BLaER1 (cell line): ENCODE data around the gene CSNK1E.
"Not testable (repeated sequence)": the region's sequence is repeated elsewhere in the genome, so short reads cannot be mapped to it uniquely, and the experiment has no call there.

Experiments
- H3K27ac ChIP-seq: shearing (Covaris generic); formaldehyde crosslinking; 2 replicates; pipeline ENCODE4 v1.8.1; 2022
- H3K27me3 ChIP-seq: shearing (Covaris generic); formaldehyde crosslinking; 2 replicates; pipeline ENCODE4 v1.8.1; 2022
- H3K36me3 ChIP-seq: shearing (Covaris generic); formaldehyde crosslinking; 2 replicates; pipeline ENCODE4 v1.8.1; 2022
- H3K4me1 ChIP-seq: shearing (Covaris generic); formaldehyde crosslinking; 2 replicates; pipeline ENCODE4 v1.8.1; 2022
- H3K4me2 ChIP-seq: shearing (Covaris generic); formaldehyde crosslinking; 2 replicates; pipeline ENCODE4 v1.8.1; 2022
- H3K4me3 ChIP-seq: shearing (Covaris generic); formaldehyde crosslinking; 2 replicates; pipeline ENCODE4 v1.8.1; 2022
- H3K9ac ChIP-seq: shearing (Covaris generic); formaldehyde crosslinking; 2 replicates; pipeline ENCODE4 v1.8.1; 2022
- H3K9me3 ChIP-seq: shearing (Covaris generic); formaldehyde crosslinking; 2 replicates; pipeline ENCODE4 v1.8.1; 2022
- H4K20me1 ChIP-seq: shearing (Covaris generic); formaldehyde crosslinking; 2 replicates; pipeline ENCODE4 v1.8.1; 2022
- Cebpa-rat ChIP-seq: shearing (Covaris generic); IDR thresholded peaks from 2 replicates; pipeline ENCODE4 v1.8.1; 2022

CSNK1E gene

GRCh38 chr22:38317122-38317994, at the start of gene CSNK1E:
TSS of gene CSNK1E (minus strand) at chr22:38317433. CDS start at chr22:38314157, 3,276 bp downstream.
- H3K4me1 ChIP-seq: peaks cover 47% of the 10 kb centered on the region
- peak within 1 kb of the TSS; percentile 87 for H3K4me2 ChIP-seq
- no peaks in the 10 kb centered on the region for H3K27me3 ChIP-seq
- H3K9ac ChIP-seq: peak within 1 kb of the TSS; percentile 98
- peak within 1 kb of the TSS; percentile 98 for H3K27ac ChIP-seq
- peaks cover 42% of the 10 kb centered on the region for H4K20me1 ChIP-seq
- peak within 1 kb of the TSS; percentile 87 for H3K4me3 ChIP-seq
- peaks cover 21% of the 10 kb centered on the region for H3K36me3 ChIP-seq
- no peaks in the 10 kb centered on the region for H3K9me3 ChIP-seq
- no peak for TF ChIP-seq Cebpa-rat

GRCh38 chr22:38365829-38366228, 48.6 kb upstream of the CSNK1E start:
- H3K27ac ChIP-seq, H3K9ac ChIP-seq, H3K4me2 ChIP-seq, H3K9me3 ChIP-seq, H3K36me3 ChIP-seq, H3K4me1 ChIP-seq, H3K27me3 ChIP-seq, H3K4me3 ChIP-seq, H4K20me1 ChIP-seq: not testable (repeated sequence)

- not testable (repeated sequence) for H3K4me1 ChIP-seq, H3K36me3 ChIP-seq, H3K27ac ChIP-seq, H3K4me3 ChIP-seq, H3K9me3 ChIP-seq, H4K20me1 ChIP-seq, H3K9ac ChIP-seq, H3K4me2 ChIP-seq, H3K27me3 ChIP-seq
These were observed 47.9 kb upstream of the CSNK1E start for GRCh38 chr22:38365174-38365573.

GRCh38 chr22:38360560-38360959, 43.3 kb upstream of the CSNK1E start:
- H3K4me1 ChIP-seq: peaks cover 12% of the 10 kb centered on the region
- not testable (repeated sequence) for H3K27me3 ChIP-seq, H3K4me3 ChIP-seq, H4K20me1 ChIP-seq, H3K27ac ChIP-seq, H3K9ac ChIP-seq, H3K9me3 ChIP-seq, H3K4me2 ChIP-seq, H3K36me3 ChIP-seq

DNA sequence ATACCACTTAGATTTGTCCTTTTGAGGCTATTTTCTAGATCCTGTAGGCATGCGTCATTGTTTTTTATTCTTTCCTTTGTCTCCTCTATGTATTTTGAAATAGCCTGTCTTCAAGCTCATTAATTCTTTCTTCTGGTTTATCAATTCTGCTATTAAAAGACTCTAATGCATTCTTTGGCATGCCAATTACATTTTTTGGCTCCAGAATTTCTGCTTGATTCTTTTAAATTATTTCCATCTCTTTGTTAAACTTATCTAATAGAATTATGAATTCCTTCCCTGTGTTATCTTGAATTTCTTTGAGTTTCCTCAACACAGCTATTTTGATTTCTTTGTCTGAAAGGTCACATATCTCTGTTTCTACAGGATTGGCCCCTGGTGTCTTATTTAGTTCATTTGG, 42.6 kb upstream of the CSNK1E start:
- peaks cover 19% of the 10 kb centered on the region for H3K4me1 ChIP-seq
- not testable (repeated sequence) for H3K27me3 ChIP-seq, H3K4me2 ChIP-seq, H3K9ac ChIP-seq, H4K20me1 ChIP-seq, H3K27ac ChIP-seq, H3K4me3 ChIP-seq, H3K36me3 ChIP-seq, H3K9me3 ChIP-seq

DNA sequence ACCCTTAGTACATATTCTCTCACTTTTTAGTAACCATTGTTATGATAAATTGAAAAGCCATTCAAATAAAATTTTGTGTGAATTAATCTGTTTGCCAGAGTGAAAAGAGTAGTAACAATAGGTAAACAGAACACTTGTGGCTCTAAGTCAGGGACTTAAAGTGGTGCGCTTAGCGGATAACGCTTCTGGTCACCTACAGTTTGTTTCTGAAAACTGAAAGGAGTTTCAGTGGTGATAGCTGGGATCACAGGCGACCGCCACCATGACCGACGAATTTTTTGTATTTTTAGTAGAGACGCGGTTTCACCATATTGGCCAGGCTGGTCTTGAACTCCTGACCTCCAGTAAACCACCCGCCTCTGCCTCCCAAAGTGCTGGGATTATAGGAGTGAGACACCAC, 40.7 kb upstream of the CSNK1E start:
- not testable (repeated sequence) for H3K36me3 ChIP-seq, H4K20me1 ChIP-seq, H3K4me3 ChIP-seq, H3K4me2 ChIP-seq, H3K9ac ChIP-seq, H3K27ac ChIP-seq, H3K27me3 ChIP-seq, H3K9me3 ChIP-seq
- H3K4me1 ChIP-seq: peaks cover 36% of the 10 kb centered on the region

DNA sequence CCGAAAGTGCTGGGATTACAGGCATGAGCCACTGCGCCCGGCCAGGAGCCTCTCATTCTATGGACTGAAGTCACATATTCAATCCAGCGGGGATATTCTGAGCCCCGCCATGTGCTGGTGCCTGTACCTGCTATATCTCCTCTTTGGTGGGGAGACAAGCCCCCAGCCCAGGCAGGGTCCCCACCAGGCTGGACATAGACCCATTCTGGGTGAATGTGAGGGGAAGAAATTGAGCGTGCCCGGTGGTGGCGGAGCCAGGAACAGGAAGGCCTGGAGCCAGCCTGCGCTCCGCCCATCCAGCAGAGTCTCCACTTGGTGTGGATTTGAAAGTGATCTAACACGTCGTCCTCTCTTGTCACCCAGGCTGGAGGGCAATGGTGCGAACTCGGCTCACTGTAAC, 38.0 kb upstream of the CSNK1E start:
- Histone ChIP-seq H3K4me3 (no peak overlapping the region), H4K20me1 (no peaks in the 10 kb centered on the region), H3K9me3 (no peaks in the 10 kb centered on the region), H3K4me2 (peak overlapping the region; percentile 81), H3K27me3 (no peaks in the 10 kb centered on the region), H3K27ac (peak overlapping the region; percentile 51), H3K36me3 (peaks cover 8% of the 10 kb centered on the region; the same call in 1 of the 2 replicates), H3K4me1 (peaks cover 42% of the 10 kb centered on the region), H3K9ac (peak overlapping the region; percentile 27; the same call in 1 of the 2 replicates)
- TF ChIP-seq Cebpa-rat: no peak

GRCh38 chr22:38353701-38354100, 36.5 kb upstream of the CSNK1E start:
- Histone ChIP-seq H3K27me3 (no peaks in the 10 kb centered on the region), H3K4me1 (peaks cover 57% of the 10 kb centered on the region), H3K36me3 (peaks cover 8% of the 10 kb centered on the region; the same call in 1 of the 2 replicates), H3K4me2 (peak overlapping the region; percentile 81), H4K20me1 (no peaks in the 10 kb centered on the region), H3K27ac (peak overlapping the region; percentile 26), H3K4me3 (no peak overlapping the region), H3K9me3 (no peaks in the 10 kb centered on the region), H3K9ac (no peak overlapping the region)
- TF ChIP-seq Cebpa-rat: no peak

DNA sequence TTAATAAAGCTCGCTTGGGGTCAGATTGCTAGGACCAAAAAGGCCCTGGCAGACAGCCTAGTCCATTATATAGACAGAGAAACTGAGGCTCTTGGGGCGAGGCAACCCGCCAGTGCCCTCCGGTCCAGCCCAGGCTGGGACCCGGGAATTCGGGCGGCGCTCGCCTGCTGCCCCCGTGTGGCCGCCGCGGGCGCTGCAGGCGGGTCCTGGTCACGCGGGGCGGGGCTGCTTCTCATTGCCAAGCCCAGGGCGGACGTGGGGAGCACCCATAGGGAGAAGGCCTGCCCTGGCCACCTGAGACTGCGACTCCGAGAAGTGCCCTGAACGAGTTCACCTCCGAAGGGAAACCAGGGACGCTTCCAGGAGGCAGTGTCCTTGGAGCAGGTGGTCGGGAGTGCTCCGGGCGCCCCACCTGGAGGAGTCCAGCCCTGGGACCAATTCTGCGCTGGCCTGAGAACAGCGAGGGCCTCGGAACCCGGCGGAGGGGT, 36.0 kb upstream of the CSNK1E start:
- H3K27ac ChIP-seq: no peak overlapping the region; the same call in 1 of the 2 replicates
- H3K4me1 ChIP-seq: peaks cover 62% of the 10 kb centered on the region
- peaks cover 8% of the 10 kb centered on the region; the same call in 1 of the 2 replicates for H3K36me3 ChIP-seq
- peak overlapping the region; percentile 81 for H3K4me2 ChIP-seq
- TF ChIP-seq Cebpa-rat: no peak
- H3K9ac ChIP-seq: no peak overlapping the region
- no peaks in the 10 kb centered on the region for H3K9me3 ChIP-seq
- H3K4me3 ChIP-seq: no peak overlapping the region
- H3K27me3 ChIP-seq: no peaks in the 10 kb centered on the region
- no peaks in the 10 kb centered on the region for H4K20me1 ChIP-seq

GRCh38 chr22:38352436-38352835, 35.2 kb upstream of the CSNK1E start:
- no peak for TF ChIP-seq Cebpa-rat

More at GRCh38 chr22:38352436-38352835, 35.2 kb upstream of the CSNK1E start:
- Histone ChIP-seq H3K27ac (no peak overlapping the region), H3K36me3 (peaks cover 8% of the 10 kb centered on the region; the same call in 1 of the 2 replicates), H3K9ac (no peak overlapping the region), H3K4me3 (no peak overlapping the region), H3K4me1 (peaks cover 70% of the 10 kb centered on the region), H4K20me1 (no peaks in the 10 kb centered on the region), H3K4me2 (no peak overlapping the region), H3K9me3 (no peaks in the 10 kb centered on the region), H3K27me3 (no peaks in the 10 kb centered on the region)
